ENCODE results near the gene NRARP.
"Not testable (repeated sequence)": the region's sequence is repeated elsewhere in the genome, so short reads cannot be mapped to it uniquely, and the experiment has no call there.

The NRARP gene

DNA sequence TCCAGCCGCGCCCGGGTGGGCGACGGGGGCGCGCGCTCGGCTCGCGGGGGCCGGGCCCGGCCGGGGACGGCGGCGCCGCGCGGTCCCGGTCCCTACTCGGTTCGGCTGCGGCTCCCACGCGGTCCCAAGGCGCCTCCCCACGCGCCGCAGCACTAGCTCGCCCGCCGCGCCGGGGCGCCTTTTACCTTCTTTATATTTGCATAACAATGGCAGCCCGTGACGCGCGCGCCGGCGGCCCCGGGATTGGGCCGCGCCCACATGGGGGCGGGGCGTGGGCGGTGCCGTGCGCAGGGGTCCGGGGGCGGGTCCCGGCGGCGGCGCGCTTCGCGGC lies at the start of gene NRARP:
Gene NRARP (minus strand): TSS at position 154 of the 331 bp plus-strand sequence. CDS start 343 bp downstream, outside the sequence.
- no peak for DNase-seq (ENCODE audit: low read depth)

- DNase-seq (ENCODE audit: low read depth), result no peak
Measured at GRCh38 chr9:137350696-137351584, 48.9 kb upstream of the NRARP start.

GRCh38 chr9:137349471-137350033 lies 47.5 kb upstream of the NRARP start:
- DNase-seq (ENCODE audit: low read depth), result no peak

DNA sequence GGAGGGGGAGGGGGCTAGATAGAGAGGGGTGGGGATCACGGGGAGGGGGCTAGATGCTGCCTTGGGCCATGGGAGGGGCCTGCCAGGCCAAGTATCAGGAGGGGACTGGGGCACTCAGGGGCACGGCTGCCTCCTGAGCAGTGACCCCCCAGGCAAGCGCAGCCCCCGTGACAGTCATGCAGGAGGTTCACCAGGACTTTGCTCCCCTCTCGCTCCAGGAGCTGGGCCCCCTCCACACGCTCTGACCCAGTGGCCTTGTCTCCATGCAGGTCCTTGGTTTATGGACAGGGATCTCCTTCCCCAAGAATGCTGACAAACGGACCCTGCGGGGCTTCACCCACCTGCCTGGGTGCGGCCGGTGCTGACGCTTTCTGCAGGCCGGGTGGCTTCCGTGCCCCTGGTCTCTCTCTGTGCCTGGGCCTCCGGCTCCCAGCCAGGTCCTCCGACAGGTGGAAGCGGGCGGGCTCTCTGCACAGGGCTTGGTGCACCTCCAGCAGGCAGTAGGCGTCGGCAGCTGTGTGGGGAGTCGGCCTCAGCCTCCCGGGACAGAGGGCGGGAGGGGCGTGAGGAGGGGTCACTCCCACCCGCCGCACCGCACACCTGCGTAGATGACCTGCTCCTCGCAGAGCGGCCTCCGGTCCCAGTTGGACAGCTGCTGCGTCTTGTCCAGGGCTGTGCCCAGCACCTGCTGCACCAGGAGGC lies 46.8 kb upstream of the NRARP start:
- no peak for DNase-seq (ENCODE audit: low read depth)

DNA sequence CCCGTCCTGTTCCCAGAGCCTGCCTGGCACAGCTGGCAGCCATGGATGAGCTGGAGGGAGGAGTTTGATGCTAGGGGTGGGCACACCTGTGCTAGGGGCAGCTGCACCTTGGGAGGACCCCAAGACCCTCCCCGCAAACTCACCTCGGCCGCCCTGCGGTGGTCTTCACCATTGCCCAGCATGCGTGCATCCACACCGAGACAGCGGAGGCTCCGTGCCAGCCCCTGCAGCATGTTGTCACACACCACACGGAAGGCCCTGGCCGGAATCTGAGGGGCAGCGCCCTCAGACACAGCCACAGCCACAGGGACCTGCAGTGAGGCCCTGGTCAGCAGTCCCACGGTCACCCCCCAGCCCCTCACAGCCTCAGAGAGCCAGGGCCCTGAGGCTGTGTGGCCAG lies 45.9 kb upstream of the NRARP start:
- no peak for DNase-seq (ENCODE audit: low read depth)

DNA sequence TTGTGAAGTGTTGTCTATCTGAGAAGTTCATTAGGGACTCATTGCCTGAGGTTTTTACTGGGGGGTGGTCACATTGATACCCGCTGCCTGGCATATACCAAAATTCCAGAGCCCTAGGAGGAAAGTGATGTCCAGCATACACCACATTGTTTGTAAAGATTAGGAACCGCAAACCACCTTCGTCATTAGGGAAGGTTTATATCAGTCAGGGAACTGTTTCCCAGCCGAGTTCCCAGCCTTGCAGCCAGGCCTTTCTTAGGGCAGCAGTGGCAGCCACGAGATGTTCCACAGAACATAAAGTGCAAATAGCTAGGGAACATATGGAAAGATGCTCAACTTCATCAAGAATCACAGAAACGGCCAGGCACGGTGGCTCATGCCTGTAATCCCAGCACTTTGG lies 40.4 kb upstream of the NRARP start:
- no peak for DNase-seq (ENCODE audit: low read depth)

DNA sequence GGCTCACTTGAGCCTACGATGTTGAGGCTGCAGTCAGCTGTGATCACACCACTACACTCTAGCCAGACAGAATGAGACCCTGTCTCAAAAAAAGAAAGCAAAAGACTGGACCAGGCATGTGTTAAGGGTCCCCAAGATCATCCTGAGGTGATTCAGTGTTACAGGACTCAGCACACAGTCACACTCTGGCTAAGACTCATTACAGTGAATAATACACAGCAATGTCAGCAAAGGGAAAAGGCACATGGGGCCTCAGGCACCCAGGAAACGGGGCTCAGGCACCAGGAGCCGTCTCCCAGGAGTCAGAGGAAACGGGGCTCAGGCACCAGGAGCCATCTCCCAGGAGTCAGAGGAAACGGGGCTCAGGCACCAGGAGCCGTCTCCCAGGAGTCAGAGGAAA lies 39.2 kb upstream of the NRARP start:
- DNase-seq (ENCODE audit: low read depth), result no peak

GRCh38 chr9:137339908-137340462 lies 37.9 kb upstream of the NRARP start:
- DNase-seq (ENCODE audit: low read depth), result not testable (repeated sequence)

DNA sequence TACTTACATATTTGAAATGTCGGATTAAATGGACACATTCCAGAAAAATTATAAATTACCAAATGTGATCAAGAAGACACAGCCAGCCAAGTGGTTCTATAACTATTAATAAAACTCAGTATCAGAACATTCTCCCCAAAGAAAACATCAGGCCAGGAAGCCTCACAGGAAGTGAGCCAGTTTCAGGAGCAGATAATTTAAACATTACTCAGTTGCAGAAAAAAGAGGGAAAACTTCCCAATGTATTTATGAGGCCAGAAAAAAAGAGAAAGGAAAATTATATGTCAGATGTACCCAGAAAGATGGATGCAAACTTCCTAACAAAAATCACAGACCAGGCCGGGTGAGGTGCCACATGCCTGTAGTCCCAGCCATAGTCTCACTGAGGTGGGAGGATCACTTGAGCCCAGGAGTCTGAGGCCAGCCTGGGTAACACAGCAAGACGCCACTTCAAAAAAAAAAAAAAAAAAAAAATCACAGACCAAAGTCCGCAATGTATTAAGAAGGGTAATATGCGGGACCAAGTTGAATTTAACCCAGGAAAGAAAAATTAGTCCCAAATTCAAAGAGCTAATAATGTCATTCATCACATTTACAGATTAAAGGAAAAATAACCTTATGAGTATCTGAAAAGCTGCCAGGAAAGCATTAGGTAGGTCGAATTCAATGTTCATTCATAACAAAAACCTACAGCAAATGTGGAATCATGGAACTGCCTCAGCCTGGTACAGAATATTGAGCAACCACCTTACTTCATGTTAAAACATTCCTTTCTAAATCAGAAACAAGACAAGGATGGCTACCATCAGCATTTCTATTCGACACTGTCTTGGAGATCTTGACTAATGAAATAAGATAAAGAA lies 37.2 kb upstream of the NRARP start:
- no peak for DNase-seq (ENCODE audit: low read depth)

DNA sequence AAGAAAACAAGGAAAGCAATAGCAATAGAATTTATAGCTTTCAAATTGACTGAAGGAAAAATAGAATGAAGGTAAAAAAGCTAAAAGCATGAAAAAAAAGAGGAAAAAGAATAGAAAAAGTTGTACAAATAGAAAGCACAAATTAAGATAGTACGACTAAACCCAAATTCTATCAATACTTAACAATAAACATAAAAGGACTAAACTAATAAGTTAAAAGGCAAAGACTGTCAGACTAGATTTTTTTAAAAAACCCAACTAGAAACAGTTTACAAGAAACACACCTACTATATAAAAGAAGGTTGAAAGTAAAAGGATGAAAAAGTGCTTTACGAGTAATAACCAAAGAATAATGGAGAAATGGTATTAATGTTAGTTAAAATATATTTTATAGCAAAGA lies 34.7 kb upstream of the NRARP start:
- no peak for DNase-seq (ENCODE audit: low read depth)

GRCh38 chr9:137333016-137333671 lies 31.1 kb upstream of the NRARP start:
- no peak for DNase-seq (ENCODE audit: low read depth)

DNA sequence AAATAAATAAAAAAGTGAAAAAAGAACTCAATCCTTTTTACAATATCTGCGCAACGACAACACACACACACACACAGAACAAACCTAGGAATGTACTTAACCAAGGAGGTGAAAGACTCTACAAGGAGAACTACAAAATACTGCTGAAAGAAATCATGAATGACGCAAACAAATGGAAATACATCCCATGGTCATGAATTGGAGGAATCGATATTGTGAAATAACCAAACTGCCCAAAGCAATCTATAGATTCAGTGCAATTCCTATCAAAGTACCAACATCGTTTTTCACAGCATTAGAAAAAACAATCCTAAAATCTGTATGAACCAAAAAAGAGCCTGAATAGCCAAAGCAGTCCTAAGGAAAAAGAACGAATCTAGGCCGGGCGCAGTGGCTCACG lies 29.9 kb upstream of the NRARP start:
- DNase-seq (ENCODE audit: low read depth), result no peak

DNA sequence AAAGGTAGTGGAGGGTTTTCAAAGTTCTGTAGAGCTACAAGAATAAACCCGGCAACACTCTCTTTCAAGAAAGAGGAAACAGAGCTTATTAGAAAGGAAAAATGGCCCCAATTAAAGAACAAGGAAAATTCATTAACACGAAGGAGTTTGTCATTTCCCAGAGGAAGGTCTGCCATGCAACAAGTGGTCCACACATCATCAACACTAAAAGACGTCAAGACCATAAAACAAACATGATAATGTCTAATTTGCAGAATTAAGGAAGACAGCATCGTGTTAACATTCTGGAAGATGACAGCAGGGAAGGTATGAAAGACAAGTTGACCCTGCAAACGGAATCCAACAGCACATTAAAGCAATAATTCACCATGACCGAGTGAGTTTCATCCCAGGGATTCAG lies 28.6 kb upstream of the NRARP start:
- DNase-seq (ENCODE audit: low read depth), result no peak

- DNase-seq (ENCODE audit: low read depth), result not testable (repeated sequence)
Measured at GRCh38 chr9:137329590-137329989, 27.5 kb upstream of the NRARP start.

GRCh38 chr9:137327641-137328550 lies 25.8 kb upstream of the NRARP start:
- not testable (repeated sequence) for DNase-seq (ENCODE audit: low read depth)

- no peak for DNase-seq (ENCODE audit: low read depth)
Measured at GRCh38 chr9:137326445-137327065, 24.5 kb upstream of the NRARP start.

GRCh38 chr9:137325799-137326198 lies 23.7 kb upstream of the NRARP start:
- no peak for DNase-seq (ENCODE audit: low read depth)

DNA sequence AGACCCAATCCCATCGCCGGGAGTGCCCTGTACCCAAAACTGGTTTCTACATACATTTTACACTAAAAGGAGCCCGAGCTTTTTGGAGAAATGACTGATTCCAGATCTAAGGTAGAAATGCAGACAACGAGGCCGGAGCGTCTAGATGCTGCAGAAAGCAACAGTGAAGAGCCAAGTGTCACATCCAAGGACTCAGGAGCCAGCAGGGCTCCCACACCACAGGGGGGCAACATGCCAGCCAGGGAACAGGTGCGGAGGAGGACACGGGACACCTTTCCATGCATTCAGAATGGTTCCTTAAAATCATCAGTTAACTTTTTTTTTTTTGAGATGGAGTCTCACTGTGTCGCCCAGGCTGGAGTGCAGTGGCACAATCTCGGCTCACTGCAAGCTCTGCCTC lies 23.1 kb upstream of the NRARP start:
- DNase-seq (ENCODE audit: low read depth), result no peak

DNA sequence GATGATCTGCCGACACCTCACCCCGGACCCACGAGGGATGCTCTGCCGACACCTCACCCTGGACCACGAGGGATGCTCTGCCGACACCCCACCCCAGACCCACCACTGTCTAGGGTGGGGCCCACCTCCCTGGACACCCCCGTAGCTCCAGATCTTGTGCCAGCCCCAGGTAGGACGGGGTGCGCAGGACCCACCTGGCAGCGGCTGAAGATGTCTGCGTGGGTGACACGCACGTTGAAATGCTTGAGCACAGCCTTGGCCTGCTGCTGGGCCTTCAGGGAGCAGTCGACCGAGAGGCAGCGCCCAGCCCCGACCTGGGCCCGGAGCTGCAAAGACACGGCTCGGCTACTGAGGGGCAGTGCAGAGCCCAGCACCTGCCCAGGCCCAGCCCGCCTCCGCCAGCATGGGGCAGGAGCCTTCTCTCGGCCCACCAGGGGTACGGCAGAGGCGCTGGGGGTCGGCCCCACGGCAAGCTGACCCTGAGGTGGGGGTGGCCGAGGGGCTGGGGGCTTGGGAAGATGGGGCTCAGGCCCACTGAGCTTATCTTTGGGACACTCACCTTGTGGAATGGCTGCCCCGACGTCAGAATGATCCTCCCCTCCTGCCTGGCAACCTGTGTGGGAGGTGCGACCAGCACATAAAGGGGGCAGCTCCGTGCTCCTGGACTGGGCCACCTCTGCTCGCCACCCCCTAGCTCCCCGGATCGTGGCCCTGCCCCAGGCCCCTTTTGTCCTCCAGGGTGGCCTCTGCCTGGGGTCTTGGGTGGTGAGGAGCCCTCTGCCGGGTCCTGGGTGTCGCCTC lies 21.7 kb upstream of the NRARP start:
- DNase-seq (ENCODE audit: low read depth), result no peak
